ENCODE results near the gene MRPL4. TPM values are rescaled to one million over a fixed set of nuclear protein-coding genes. Genes with fewer than 3 reads are reported as not detected.
A peak's percentile ranks its signal among the peaks of the same experiment; 100 is the strongest.

MRPL4 gene
- total and polyA plus RNA-seq, 10 of the 15 experiments (the other 5 are each of a cell fraction or from before 2014, with no cell fraction given) = 0.79 to 221 (median 112) TPM

DNA sequence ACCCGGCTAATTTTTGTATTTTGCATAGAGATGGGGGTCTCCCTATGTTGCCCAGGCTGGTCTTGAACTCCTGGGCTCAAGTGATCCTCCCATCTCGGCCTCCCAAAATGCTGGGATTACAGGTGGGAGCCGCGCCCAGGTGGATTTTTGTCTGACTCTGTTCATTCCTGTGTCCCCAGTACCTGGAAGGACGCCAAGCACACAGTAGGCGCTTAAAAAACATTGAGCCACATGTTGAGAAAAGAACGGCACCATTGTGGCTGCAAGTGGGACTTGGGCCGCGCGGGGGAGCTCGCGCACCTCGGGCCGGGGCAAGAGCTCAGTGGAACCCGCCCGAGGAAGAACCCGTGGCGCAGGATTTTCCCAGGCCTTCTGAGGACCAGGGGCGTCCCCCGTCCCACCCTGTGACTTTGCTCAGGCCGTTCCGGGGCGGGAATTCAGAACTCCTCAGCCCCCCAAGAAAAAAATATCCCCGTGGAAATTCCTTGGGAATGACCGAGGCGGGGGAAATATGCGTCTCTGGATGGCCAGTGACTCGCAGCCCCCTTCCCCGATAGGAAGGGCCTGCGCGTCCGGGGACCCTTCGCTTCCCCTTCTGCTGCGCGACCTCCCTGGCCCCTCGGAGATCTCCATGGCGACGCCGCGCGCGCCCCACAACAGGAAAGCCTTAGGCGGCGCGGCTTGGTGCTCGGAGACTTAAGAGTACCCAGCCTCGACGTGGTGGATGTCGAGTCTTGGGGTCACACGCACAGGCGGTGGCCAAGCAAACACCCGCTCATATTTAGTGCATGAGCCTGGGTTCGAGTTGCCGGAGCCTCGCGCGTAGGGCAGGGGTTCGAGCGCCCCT, 17.5 kb downstream of the MRPL4 start (continued):
- TF ChIP-seq, protein P1, sequence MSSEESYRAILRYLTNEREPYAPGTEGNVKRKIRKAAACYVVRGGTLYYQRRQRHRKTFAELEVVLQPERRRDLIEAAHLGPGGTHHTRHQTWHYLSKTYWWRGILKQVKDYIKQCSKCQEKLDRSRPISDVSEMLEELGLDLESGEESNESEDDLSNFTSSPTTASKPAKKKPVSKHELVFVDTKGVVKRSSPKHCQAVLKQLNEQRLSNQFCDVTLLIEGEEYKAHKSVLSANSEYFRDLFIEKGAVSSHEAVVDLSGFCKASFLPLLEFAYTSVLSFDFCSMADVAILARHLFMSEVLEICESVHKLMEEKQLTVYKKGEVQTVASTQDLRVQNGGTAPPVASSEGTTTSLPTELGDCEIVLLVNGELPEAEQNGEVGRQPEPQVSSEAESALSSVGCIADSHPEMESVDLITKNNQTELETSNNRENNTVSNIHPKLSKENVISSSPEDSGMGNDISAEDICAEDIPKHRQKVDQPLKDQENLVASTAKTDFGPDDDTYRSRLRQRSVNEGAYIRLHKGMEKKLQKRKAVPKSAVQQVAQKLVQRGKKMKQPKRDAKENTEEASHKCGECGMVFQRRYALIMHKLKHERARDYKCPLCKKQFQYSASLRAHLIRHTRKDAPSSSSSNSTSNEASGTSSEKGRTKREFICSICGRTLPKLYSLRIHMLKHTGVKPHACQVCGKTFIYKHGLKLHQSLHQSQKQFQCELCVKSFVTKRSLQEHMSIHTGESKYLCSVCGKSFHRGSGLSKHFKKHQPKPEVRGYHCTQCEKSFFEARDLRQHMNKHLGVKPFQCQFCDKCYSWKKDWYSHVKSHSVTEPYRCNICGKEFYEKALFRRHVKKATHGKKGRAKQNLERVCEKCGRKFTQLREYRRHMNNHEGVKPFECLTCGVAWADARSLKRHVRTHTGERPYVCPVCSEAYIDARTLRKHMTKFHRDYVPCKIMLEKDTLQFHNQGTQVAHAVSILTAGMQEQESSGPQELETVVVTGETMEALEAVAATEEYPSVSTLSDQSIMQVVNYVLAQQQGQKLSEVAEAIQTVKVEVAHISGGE (CRISPR knock-in tag; IDR thresholded peaks at IDR 0.05) = no peak
- no peak for TF ChIP-seq SRF (IDR thresholded peaks at IDR 0.05; ENCODE audit: low read depth in 2 of 2, low read length in 2 of 2)
- no peak for TF ChIP-seq IRF4 (IDR thresholded peaks at IDR 0.05; ENCODE audit: low read depth, low read length)
- no peak for TF ChIP-seq SUZ12 (IDR thresholded peaks at IDR 0.05; ENCODE audit: unreplicated experiment)
- TF ChIP-seq, protein P2, sequence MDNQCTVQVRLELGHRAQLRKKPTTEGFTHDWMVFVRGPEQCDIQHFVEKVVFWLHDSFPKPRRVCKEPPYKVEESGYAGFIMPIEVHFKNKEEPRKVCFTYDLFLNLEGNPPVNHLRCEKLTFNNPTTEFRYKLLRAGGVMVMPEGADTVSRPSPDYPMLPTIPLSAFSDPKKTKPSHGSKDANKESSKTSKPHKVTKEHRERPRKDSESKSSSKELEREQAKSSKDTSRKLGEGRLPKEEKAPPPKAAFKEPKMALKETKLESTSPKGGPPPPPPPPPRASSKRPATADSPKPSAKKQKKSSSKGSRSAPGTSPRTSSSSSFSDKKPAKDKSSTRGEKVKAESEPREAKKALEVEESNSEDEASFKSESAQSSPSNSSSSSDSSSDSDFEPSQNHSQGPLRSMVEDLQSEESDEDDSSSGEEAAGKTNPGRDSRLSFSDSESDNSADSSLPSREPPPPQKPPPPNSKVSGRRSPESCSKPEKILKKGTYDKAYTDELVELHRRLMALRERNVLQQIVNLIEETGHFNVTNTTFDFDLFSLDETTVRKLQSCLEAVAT (IDR thresholded peaks at IDR 0.05) = no peak
- peak; percentile 95 for TF ChIP-seq EED (IDR thresholded peaks at IDR 0.05; ENCODE audit: low read depth)
- no peak; the same call in 1 of the 2 replicates for TF ChIP-seq TBL1XR1 (IDR thresholded peaks at IDR 0.05; ENCODE audit: low read depth, low read length)
- TF ChIP-seq JUND (IDR thresholded peaks at IDR 0.05; ENCODE audit: low read depth, low read length) = no peak
- TF ChIP-seq, protein P3, sequence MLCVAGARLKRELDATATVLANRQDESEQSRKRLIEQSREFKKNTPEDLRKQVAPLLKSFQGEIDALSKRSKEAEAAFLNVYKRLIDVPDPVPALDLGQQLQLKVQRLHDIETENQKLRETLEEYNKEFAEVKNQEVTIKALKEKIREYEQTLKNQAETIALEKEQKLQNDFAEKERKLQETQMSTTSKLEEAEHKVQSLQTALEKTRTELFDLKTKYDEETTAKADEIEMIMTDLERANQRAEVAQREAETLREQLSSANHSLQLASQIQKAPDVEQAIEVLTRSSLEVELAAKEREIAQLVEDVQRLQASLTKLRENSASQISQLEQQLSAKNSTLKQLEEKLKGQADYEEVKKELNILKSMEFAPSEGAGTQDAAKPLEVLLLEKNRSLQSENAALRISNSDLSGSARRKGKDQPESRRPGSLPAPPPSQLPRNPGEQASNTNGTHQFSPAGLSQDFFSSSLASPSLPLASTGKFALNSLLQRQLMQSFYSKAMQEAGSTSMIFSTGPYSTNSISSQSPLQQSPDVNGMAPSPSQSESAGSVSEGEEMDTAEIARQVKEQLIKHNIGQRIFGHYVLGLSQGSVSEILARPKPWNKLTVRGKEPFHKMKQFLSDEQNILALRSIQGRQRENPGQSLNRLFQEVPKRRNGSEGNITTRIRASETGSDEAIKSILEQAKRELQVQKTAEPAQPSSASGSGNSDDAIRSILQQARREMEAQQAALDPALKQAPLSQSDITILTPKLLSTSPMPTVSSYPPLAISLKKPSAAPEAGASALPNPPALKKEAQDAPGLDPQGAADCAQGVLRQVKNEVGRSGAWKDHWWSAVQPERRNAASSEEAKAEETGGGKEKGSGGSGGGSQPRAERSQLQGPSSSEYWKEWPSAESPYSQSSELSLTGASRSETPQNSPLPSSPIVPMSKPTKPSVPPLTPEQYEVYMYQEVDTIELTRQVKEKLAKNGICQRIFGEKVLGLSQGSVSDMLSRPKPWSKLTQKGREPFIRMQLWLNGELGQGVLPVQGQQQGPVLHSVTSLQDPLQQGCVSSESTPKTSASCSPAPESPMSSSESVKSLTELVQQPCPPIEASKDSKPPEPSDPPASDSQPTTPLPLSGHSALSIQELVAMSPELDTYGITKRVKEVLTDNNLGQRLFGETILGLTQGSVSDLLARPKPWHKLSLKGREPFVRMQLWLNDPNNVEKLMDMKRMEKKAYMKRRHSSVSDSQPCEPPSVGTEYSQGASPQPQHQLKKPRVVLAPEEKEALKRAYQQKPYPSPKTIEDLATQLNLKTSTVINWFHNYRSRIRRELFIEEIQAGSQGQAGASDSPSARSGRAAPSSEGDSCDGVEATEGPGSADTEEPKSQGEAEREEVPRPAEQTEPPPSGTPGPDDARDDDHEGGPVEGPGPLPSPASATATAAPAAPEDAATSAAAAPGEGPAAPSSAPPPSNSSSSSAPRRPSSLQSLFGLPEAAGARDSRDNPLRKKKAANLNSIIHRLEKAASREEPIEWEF (IDR thresholded peaks at IDR 0.05; ENCODE audit: insufficient replicate concordance, low read depth, low read length) = no peak
- peak; percentile 89 for TF ChIP-seq YY1 (IDR thresholded peaks at IDR 0.05; ENCODE audit: low read depth, low read length)
- TF ChIP-seq ETV6 (conservative IDR thresholded peaks at IDR 0.05 in 1 of 2, IDR thresholded peaks at IDR 0.05 in 1 of 2; ENCODE audit: borderline replicate concordance in 1 of 2, low read depth in 1 of 2) = no peak
- no peak for TF ChIP-seq CHD2 (IDR thresholded peaks at IDR 0.05; ENCODE audit: borderline replicate concordance, low read depth, low read length)
- no peak for TF ChIP-seq SPI1 (IDR thresholded peaks at IDR 0.05; ENCODE audit: borderline replicate concordance, insufficient read depth, low read depth, low read length)
- no peak for TF ChIP-seq ZSCAN29 (IDR thresholded peaks at IDR 0.05)
- TF ChIP-seq, protein P4, sequence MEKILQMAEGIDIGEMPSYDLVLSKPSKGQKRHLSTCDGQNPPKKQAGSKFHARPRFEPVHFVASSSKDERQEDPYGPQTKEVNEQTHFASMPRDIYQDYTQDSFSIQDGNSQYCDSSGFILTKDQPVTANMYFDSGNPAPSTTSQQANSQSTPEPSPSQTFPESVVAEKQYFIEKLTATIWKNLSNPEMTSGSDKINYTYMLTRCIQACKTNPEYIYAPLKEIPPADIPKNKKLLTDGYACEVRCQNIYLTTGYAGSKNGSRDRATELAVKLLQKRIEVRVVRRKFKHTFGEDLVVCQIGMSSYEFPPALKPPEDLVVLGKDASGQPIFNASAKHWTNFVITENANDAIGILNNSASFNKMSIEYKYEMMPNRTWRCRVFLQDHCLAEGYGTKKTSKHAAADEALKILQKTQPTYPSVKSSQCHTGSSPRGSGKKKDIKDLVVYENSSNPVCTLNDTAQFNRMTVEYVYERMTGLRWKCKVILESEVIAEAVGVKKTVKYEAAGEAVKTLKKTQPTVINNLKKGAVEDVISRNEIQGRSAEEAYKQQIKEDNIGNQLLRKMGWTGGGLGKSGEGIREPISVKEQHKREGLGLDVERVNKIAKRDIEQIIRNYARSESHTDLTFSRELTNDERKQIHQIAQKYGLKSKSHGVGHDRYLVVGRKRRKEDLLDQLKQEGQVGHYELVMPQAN (conservative IDR thresholded peaks at IDR 0.05) = peak; percentile 81
- TF ChIP-seq JUNB (IDR thresholded peaks at IDR 0.05) = no peak

Measured in GM12878 (cell line).